H1 (cell line): ENCODE results near the gene VAMP4. TPM values are rescaled to one million over a fixed set of nuclear protein-coding genes. Genes with fewer than 3 reads are reported as not detected.

Source experiments
- CTCF ChIA-PET: fragments of 300-600 bp; sonication (Branson Sonifier 250); formaldehyde crosslinking; loops from one replicate; lab custom pipeline; 2021; ENCODE audit not compliant: partially characterized antibody; lab: Charles Lee
- POLR2A ChIA-PET: fragments of 300-600 bp; sonication (Branson Sonifier 250); formaldehyde crosslinking; loops from one replicate; lab custom pipeline; 2021; ENCODE audit warnings: inconsistent platforms; ENCODE audit not compliant: partially characterized antibody; lab: Charles Lee
- DNase-seq, 2 experiments: peaks; one replicate each; pipeline versions ENCODE4 v3.0.0 to v3.0.0-alpha.2; 2010 to 2022; ENCODE audit warnings: low spot score in 2 of 2, low read depth in 1 of 2, mixed read lengths in 1 of 2
- FAIRE-seq: peaks from 2 replicates; lab custom pipeline; 2011; peaks lifted over from hg19 to GRCh38; lab: Jason Lieb, UNC
- H2AFZ ChIP-seq: 2 replicates; pipeline ENCODE4 v1.8.1; 2012; ENCODE audit warnings: low read length, inconsistent platforms
- H2AK5ac ChIP-seq: 2 replicates; pipeline ENCODE4 v1.6.1; 2013; ENCODE audit warnings: low read depth, low read length
- H2BK120ac ChIP-seq: replicated peaks from 2 replicates; pipeline ENCODE3; 2013; ENCODE audit warnings: low read depth, low read length, inconsistent platforms
- H2BK12ac ChIP-seq: 2 replicates; pipeline ENCODE4 v1.6.1; 2013; ENCODE audit warnings: low read depth, low read length
- H2BK15ac ChIP-seq: 2 replicates; pipeline ENCODE4 v1.6.1; 2013; ENCODE audit warnings: low read length
- H2BK20ac ChIP-seq: 2 replicates; pipeline ENCODE4 v1.6.1; 2013; ENCODE audit warnings: low read length
- H2BK5ac ChIP-seq: 2 replicates; pipeline ENCODE4 v1.6.1; 2013; ENCODE audit warnings: low read depth, low read length
- H3K14ac ChIP-seq: 2 replicates; pipeline ENCODE4 v1.6.1; 2013; ENCODE audit warnings: inconsistent platforms; ENCODE audit not compliant: insufficient read length
- H3K18ac ChIP-seq: 2 replicates; pipeline ENCODE4 v1.6.1; 2013; ENCODE audit warnings: low read length; ENCODE audit errors: extremely low read depth
- H3K23ac ChIP-seq: 2 replicates; pipeline ENCODE4 v1.6.1; 2013; ENCODE audit warnings: inconsistent platforms; ENCODE audit not compliant: insufficient read length
- H3K23me2 ChIP-seq: 2 replicates; pipeline ENCODE4 v1.6.1; 2013; ENCODE audit warnings: low read depth, low read length
- H3K27ac ChIP-seq: 2 replicates; pipeline ENCODE4 v1.6.1; 2011; ENCODE audit warnings: low read depth, low read length, inconsistent platforms
- H3K27me3 ChIP-seq, 4 experiments: replicated peaks in 1 of 4; 1 replicate in 1 of 4; 2 replicates in 3 of 4; pipeline versions ENCODE4 v1.6.1 to v1.8.1; 2011 to 2013; ENCODE audit warnings: low read length in 3 of 4, mild to moderate bottlenecking in 3 of 4, inconsistent platforms in 2 of 4, mixed read lengths in 2 of 4, moderate library complexity in 1 of 4; ENCODE audit not compliant: control insufficient read depth in 3 of 4, insufficient read depth in 3 of 4; ENCODE audit errors: extremely low read depth in 1 of 4
- H3K36me3 ChIP-seq, 4 experiments: 2 replicates each; pipeline versions ENCODE4 v1.6.1 to v1.8.1; 2011 to 2013; ENCODE audit warnings: mild to moderate bottlenecking in 4 of 4, low read length in 3 of 4, moderate library complexity in 2 of 4, control low read depth in 1 of 4, inconsistent platforms in 1 of 4; ENCODE audit not compliant: insufficient read depth in 4 of 4, control insufficient read depth in 2 of 4
- H3K4ac ChIP-seq: replicated peaks from 2 replicates; pipeline ENCODE3; 2013; ENCODE audit warnings: low read length, low read depth, mixed read lengths, inconsistent platforms; ENCODE audit not compliant: insufficient read length
- H3K4me1 ChIP-seq, 4 experiments: replicated peaks in 1 of 4; 1 replicate in 1 of 4; 2 replicates in 3 of 4; pipeline versions ENCODE4 v1.6.1 to v1.8.1; 2011 to 2013; ENCODE audit warnings: low read length in 3 of 4, inconsistent platforms in 2 of 4, mixed read lengths in 1 of 4; ENCODE audit not compliant: insufficient read depth in 4 of 4, control insufficient read depth in 3 of 4
- H3K4me2 ChIP-seq, 2 experiments: 2 replicates each; pipeline versions ENCODE4 v1.6.1 to v1.8.1; 2011 to 2013; ENCODE audit warnings: low read depth in 2 of 2, low read length in 2 of 2, control low read depth in 1 of 2, inconsistent platforms in 1 of 2, mild to moderate bottlenecking in 1 of 2; ENCODE audit not compliant: insufficient read depth in 1 of 2
- H3K4me3 ChIP-seq, 4 experiments: fragments of 200-600, 300-600 bp in 1 of 4; sonication (generic), shearing (Covaris generic), sonication (Bioruptor Twin) in 1 of 4; 2 replicates each; pipeline versions ENCODE4 v1.5.1 to v1.8.1; 2011 to 2016; ENCODE audit warnings: low read length in 4 of 4, low read depth in 3 of 4, control low read depth in 2 of 4, inconsistent platforms in 2 of 4, mild to moderate bottlenecking in 2 of 4, mixed read lengths in 1 of 4, moderate library complexity in 1 of 4; ENCODE audit not compliant: insufficient read depth in 2 of 4; ENCODE audit errors: extremely low read depth in 1 of 4
- H3K56ac ChIP-seq: replicated peaks from 2 replicates; pipeline ENCODE3; 2013; ENCODE audit warnings: low read depth, mild to moderate bottlenecking, mixed read lengths, low read length, inconsistent platforms; ENCODE audit not compliant: insufficient read length
- H3K79me1 ChIP-seq: 2 replicates; pipeline ENCODE4 v1.6.1; 2013; ENCODE audit warnings: low read depth, low read length, control low read depth
- H3K79me2 ChIP-seq, 2 experiments: 2 replicates each; pipeline versions ENCODE4 v1.6.1 to v1.8.1; 2012 to 2013; ENCODE audit warnings: low read length in 2 of 2, mild to moderate bottlenecking in 2 of 2, inconsistent platforms in 1 of 2; ENCODE audit not compliant: insufficient read depth in 2 of 2, control insufficient read depth in 1 of 2
- H3K9ac ChIP-seq, 4 experiments: replicated peaks in 1 of 4; 1 replicate in 1 of 4; 2 replicates in 3 of 4; pipeline versions ENCODE4 v1.6.1 to v1.8.1; 2011 to 2013; ENCODE audit warnings: low read depth in 3 of 4, low read length in 3 of 4, control low read depth in 2 of 4, mild to moderate bottlenecking in 2 of 4, moderate library complexity in 2 of 4, inconsistent platforms in 1 of 4; ENCODE audit errors: extremely low read depth in 1 of 4
- H3K9me3 ChIP-seq, 2 experiments: 2 replicates each; pipeline versions ENCODE4 v1.6.1 to v1.8.1; 2012 to 2013; ENCODE audit warnings: mild to moderate bottlenecking in 2 of 2, moderate library complexity in 2 of 2, control low read depth in 1 of 2, inconsistent platforms in 1 of 2, low read depth in 1 of 2, low read length in 1 of 2, mixed read lengths in 1 of 2; ENCODE audit not compliant: insufficient read depth in 2 of 2
- H4K20me1 ChIP-seq, 2 experiments: replicated peaks in 1 of 2; 2 replicates each; pipeline versions ENCODE3 to v1.8.1; 2011 to 2013; ENCODE audit warnings: inconsistent platforms in 2 of 2, low read length in 2 of 2, mild to moderate bottlenecking in 1 of 2; ENCODE audit not compliant: insufficient read depth in 2 of 2, control insufficient read depth in 1 of 2
- H4K5ac ChIP-seq: 2 replicates; pipeline ENCODE4 v1.6.1; 2013; ENCODE audit warnings: low read length, low read depth, mixed read lengths, inconsistent platforms; ENCODE audit not compliant: insufficient read length
- H4K8ac ChIP-seq: 2 replicates; pipeline ENCODE4 v1.8.0; 2013; ENCODE audit warnings: mild to moderate bottlenecking, moderate library complexity, low read length, inconsistent platforms; ENCODE audit not compliant: insufficient read depth; ENCODE audit errors: extremely low read depth
- H4K91ac ChIP-seq: replicated peaks from 2 replicates; pipeline ENCODE3; 2013; ENCODE audit warnings: low read length, mixed read lengths, inconsistent platforms; ENCODE audit not compliant: insufficient read length
- ASH2L ChIP-seq: fragments of 200-600, 300-600 bp; sonication (generic); IDR thresholded peaks from one replicate; pipeline ENCODE4 v1.7.1; 2017; ENCODE audit warnings: low read length
- CBX5 ChIP-seq: fragments of 300-800, 300-1000 bp; sonication (generic); IDR thresholded peaks from 2 replicates; pipeline ENCODE4 v1.7.1; 2016; ENCODE audit warnings: antibody characterized with exemption, low read length, low read depth
- CHD2 ChIP-seq: IDR thresholded peaks from 2 replicates; pipeline ENCODE4 v1.6.1; 2012; ENCODE audit warnings: low read length, improper control_type of control experiment
- JUN ChIP-seq: IDR thresholded peaks from 2 replicates; pipeline ENCODE4 v1.6.1; 2011; ENCODE audit warnings: low read depth, mild to moderate bottlenecking, improper control_type of control experiment, low read length
- RAD21 ChIP-seq, 2 experiments: IDR thresholded peaks in 1 of 2; conservative IDR thresholded peaks in 1 of 2; 2 replicates each; pipeline ENCODE4 v1.6.1; 2011; ENCODE audit warnings: low read depth in 2 of 2, low read length in 2 of 2, improper control_type of control experiment in 1 of 2, inconsistent platforms in 1 of 2, mild to moderate bottlenecking in 1 of 2, moderate library complexity in 1 of 2
- RNF2 ChIP-seq: fragments of 200-900, 300-1000 bp; sonication (generic); IDR thresholded peaks from 2 replicates; pipeline ENCODE4 v1.7.1; 2016; ENCODE audit warnings: borderline replicate concordance, low read depth, mild to moderate bottlenecking, antibody characterized with exemption, low read length; ENCODE audit not compliant: poor library complexity, severe bottlenecking; ENCODE audit errors: missing control alignments
- RXRA ChIP-seq: IDR thresholded peaks from 2 replicates; pipeline ENCODE4 v1.6.1; 2011; ENCODE audit warnings: low read depth, mild to moderate bottlenecking, low read length, moderate library complexity; ENCODE audit not compliant: insufficient read depth
- SAP30 ChIP-seq: fragments of 300-600 bp; sonication (generic); IDR thresholded peaks from 2 replicates; pipeline ENCODE4 v1.7.1; 2012; ENCODE audit warnings: low read length, moderate library complexity, mild to moderate bottlenecking, inconsistent platforms; ENCODE audit not compliant: insufficient read depth, insufficient replicate concordance
- SP4 ChIP-seq: IDR thresholded peaks from 2 replicates; pipeline ENCODE4 v1.6.1; 2012; ENCODE audit warnings: low read length, inconsistent platforms
- TAF1 ChIP-seq: IDR thresholded peaks from 2 replicates; pipeline ENCODE4 v1.6.1; 2011; ENCODE audit warnings: mild to moderate bottlenecking, low read depth, low read length
- ZNF274 ChIP-seq: IDR thresholded peaks from 2 replicates; pipeline ENCODE4 v1.7.0; 2012; ENCODE audit warnings: low read length, borderline replicate concordance; ENCODE audit errors: extremely low read depth
- WGBS, 2 experiments: shearing (Covaris generic) in 1 of 2; methylation state at CpG; one replicate each; pipeline versions ENCODE4 v1.1.6 to v1.1.7; 2013 to 2015; ENCODE audit warnings: low lambda C conversion rate in 2 of 2, mixed read lengths in 2 of 2, inconsistent platforms in 1 of 2, low coverage in 1 of 2, missing lambda C conversion rate in 1 of 2; ENCODE audit not compliant: insufficient replicate concordance in 2 of 2, insufficient coverage in 1 of 2, insufficient read length in 1 of 2; ENCODE audit errors: extremely low coverage in 1 of 2, missing lambda C conversion rate in 1 of 2; 5-methylcytosine and 5-hydroxymethylcytosine counted together
- polyA plus RNA-seq, 7 experiments: library from polyadenylated mRNA; depleted of rRNA in 3 of 7; stranded (reverse) in 5 of 7; unstranded in 2 of 7; fragments of >200 nt in 5 of 7; fragments of 200-250 nt in 2 of 7; gene quantifications; 1 replicate in 5 of 7; 2 replicates in 1 of 7; 4 replicates in 1 of 7; pipeline versions ENCODE4 v1.2.1 to v1.2.3, GENCODE V29; 2011 to 2013; ENCODE audit warnings: missing spikeins in 2 of 7, mixed read lengths in 2 of 7
- total RNA-seq: library from RNA; stranded (reverse); fragmentation: NEBNext Ultra II Directional; extraction: Animal tissue kit (Norgen Biotek cat#: 25700); gene quantifications from 2 replicates; pipeline ENCODE4 v1.2.1, GENCODE V29; 2021

VAMP4 gene
- total and polyA plus RNA-seq, 2 of the 8 experiments (the other 6 are each of a cell fraction or from before 2014, with no cell fraction given), result 1.6 to 13.9 TPM

GRCh38 chr1:171753182-171753581, 11.3 kb upstream of the VAMP4 start:
- H2BK120ac ChIP-seq, result no peak overlapping the region
- H4K5ac ChIP-seq, result no peak overlapping the region
- H3K56ac ChIP-seq, result no peak overlapping the region
- ChIA-PET CTCF (interaction anchor here (3.2 kb wide), 1 partner anchor 108 kb away, joined by 10 read pairs; no protein-coding TSS in a partner anchor), POLR2A (interaction anchor here (1.7 kb wide), 1 partner anchor 10 kb away, joined by 9 read pairs; no protein-coding TSS in a partner anchor)
- no peak overlapping the region for H3K14ac ChIP-seq
- WGBS, 2 experiments, result 82% methylated on average over 2 of the region's 2 CpGs; no CpG with 5 or more reads in 1 of the 2 experiments
- H4K91ac ChIP-seq, result no peak overlapping the region
- H3K79me1 ChIP-seq, result no peaks in the 10 kb centered on the region
- no peak overlapping the region for H2BK12ac ChIP-seq
- no peaks in the 10 kb centered on the region for H4K20me1 ChIP-seq
- H3K9ac ChIP-seq, result no peak overlapping the region
- no peak overlapping the region for H3K4me3 ChIP-seq
- H3K4me1 ChIP-seq, result peaks cover 2 to 12% (median 6%) of the 10 kb centered on the region in 4 experiments; a peak in 4 of 7 replicates
- H3K27ac ChIP-seq, result no peak overlapping the region
- peaks cover 11 to 17% of the 10 kb centered on the region in 2 experiments for H3K9me3 ChIP-seq
- no peak overlapping the region for H2AK5ac ChIP-seq
- H3K18ac ChIP-seq, result no peak overlapping the region
- H3K79me2 ChIP-seq, result no peaks in the 10 kb centered on the region
- no peak overlapping the region for H2BK20ac ChIP-seq
- no peak overlapping the region for H2BK15ac ChIP-seq
- FAIRE-seq (no peak), DNase-seq (no peak)
- no peak overlapping the region for H3K4me2 ChIP-seq
- H4K8ac ChIP-seq, result no peak overlapping the region
- H3K23ac ChIP-seq, result no peak overlapping the region
- no peak overlapping the region for H2AFZ ChIP-seq
- no peak overlapping the region for H3K4ac ChIP-seq
- H3K27me3 ChIP-seq, result peaks cover 0 to 1% (median 0%) of the 10 kb centered on the region in 4 experiments; a peak in 1 of 7 replicates
- no peak overlapping the region for H2BK5ac ChIP-seq
- peaks cover 0 to 3% (median 0%) of the 10 kb centered on the region in 4 experiments; a peak in 1 of 8 replicates for H3K36me3 ChIP-seq
- H3K23me2 ChIP-seq, result 0 out of 2 replicates have a peak, but pooled peaks cover 3% of the 10 kb centered on the region
- TF ChIP-seq CHD2, result no peak
- no peak for TF ChIP-seq ASH2L
- TF ChIP-seq RAD21 (IDR thresholded peaks at IDR 0.05 in 1 of 2, conservative IDR thresholded peaks at IDR 0.05 in 1 of 2; ENCODE audit: low read depth in 2 of 2, low read length in 2 of 2), result no peak
- TF ChIP-seq RXRA, result no peak
- TF ChIP-seq RNF2, result no peak
- TF ChIP-seq SAP30, result no peak
- no peak for TF ChIP-seq JUN
- TF ChIP-seq ZNF274, result no peak
- no peak for TF ChIP-seq SP4
- TF ChIP-seq TAF1, result no peak
- TF ChIP-seq CBX5, result no peak
